HAP-1 (cell line): ENCODE data around the gene RNF39.
"Not testable (repeated sequence)": the region's sequence is repeated elsewhere in the genome, so short reads cannot be mapped to it uniquely, and the experiment has no call there.

Experiments used
- DNase-seq, 2 experiments: peaks; one replicate each; pipeline ENCODE4 v3.0.0-alpha.2; 2016 to 2020; ENCODE audit warnings: low spot score in 2 of 2
- H3K27me3 ChIP-seq: fragments of 250-450 bp; sonication (Bioruptor Pico); 2 replicates; pipeline ENCODE4 v1.5.1; 2020; ENCODE audit warnings: low read depth, mild to moderate bottlenecking, moderate library complexity
- H3K36me3 ChIP-seq: fragments of 250-450 bp; sonication (Bioruptor Pico); replicated peaks from 2 replicates; pipeline ENCODE4 v1.5.1; 2020; ENCODE audit warnings: mild to moderate bottlenecking
- H3K4me1 ChIP-seq: fragments of 250-450 bp; sonication (Bioruptor Pico); 2 replicates; pipeline ENCODE4 v1.5.1; 2020; ENCODE audit warnings: mild to moderate bottlenecking
- H3K4me3 ChIP-seq: fragments of 250-450 bp; sonication (Bioruptor Pico); 2 replicates; pipeline ENCODE4 v1.5.1; 2020; ENCODE audit warnings: mild to moderate bottlenecking, moderate library complexity
- H3K9me3 ChIP-seq: fragments of 250-450 bp; sonication (Bioruptor Pico); 2 replicates; pipeline ENCODE4 v1.5.1; 2020; ENCODE audit warnings: mild to moderate bottlenecking, moderate library complexity
- in situ Hi-C: fragments of 300-500 bp; cut with MboI; formaldehyde crosslinking; loops from 3 replicates; pipeline ENCODE4 v1.14.3; 2020; ENCODE audit warnings: low sequenced_read_pairs, inconsistent platforms, mixed read lengths

RNF39 gene

GRCh38 chr6:30075094-30075789 lies at the start of gene RNF39:
Gene RNF39, minus strand, starts transcription at chr6:30075769. Its CDS starts 184 bp downstream, at chr6:30075585.
- in situ Hi-C loops, result no loop called here
- no peaks in the 10 kb centered on the region for H3K9me3 ChIP-seq
- H3K27me3 ChIP-seq, result peaks cover 21% of the 10 kb centered on the region
- H3K4me3 ChIP-seq, result no peak within 1 kb of the TSS
- H3K4me1 ChIP-seq, result no peaks in the 10 kb centered on the region; the same call in 1 of the 2 replicates
- no peak for DNase-seq
- H3K36me3 ChIP-seq, result no peaks in the 10 kb centered on the region

GRCh38 chr6:30122515-30122914 lies 46.9 kb upstream of the RNF39 start:
- Histone ChIP-seq H3K9me3 (no peaks in the 10 kb centered on the region), H3K4me1 (no peaks in the 10 kb centered on the region), H3K36me3 (no peaks in the 10 kb centered on the region), H3K4me3 (no peak overlapping the region), H3K27me3 (no peaks in the 10 kb centered on the region)
- DNase-seq, result no peak
- in situ Hi-C loops, result no loop called here

GRCh38 chr6:30121446-30122366 lies 46.1 kb upstream of the RNF39 start:
- Histone ChIP-seq H3K9me3 (no peaks in the 10 kb centered on the region), H3K4me1 (no peaks in the 10 kb centered on the region), H3K36me3 (no peaks in the 10 kb centered on the region), H3K4me3 (no peak overlapping the region), H3K27me3 (no peaks in the 10 kb centered on the region)
- in situ Hi-C loops, result no loop called here
- no peak for DNase-seq

GRCh38 chr6:30118691-30119090 lies 43.1 kb upstream of the RNF39 start:
- H3K27me3 ChIP-seq, in situ Hi-C loops, H3K9me3 ChIP-seq, H3K4me3 ChIP-seq, H3K4me1 ChIP-seq, DNase-seq, H3K36me3 ChIP-seq: not testable (repeated sequence)

GRCh38 chr6:30116724-30117123 lies 41.2 kb upstream of the RNF39 start:
- no peaks in the 10 kb centered on the region for H3K9me3 ChIP-seq
- H3K27me3 ChIP-seq, result peaks cover 27% of the 10 kb centered on the region
- H3K4me3 ChIP-seq, result no peak overlapping the region
- DNase-seq, result no peak
- no peaks in the 10 kb centered on the region for H3K36me3 ChIP-seq
- in situ Hi-C loops, result no loop called here
- no peaks in the 10 kb centered on the region for H3K4me1 ChIP-seq

GRCh38 chr6:30113841-30114240 lies 38.3 kb upstream of the RNF39 start:
- H3K9me3 ChIP-seq, result no peaks in the 10 kb centered on the region
- H3K36me3 ChIP-seq, result no peaks in the 10 kb centered on the region
- no peak for DNase-seq
- no peak overlapping the region for H3K4me3 ChIP-seq
- no peaks in the 10 kb centered on the region for H3K4me1 ChIP-seq
- in situ Hi-C loops, result no loop called here
- peaks cover 32% of the 10 kb centered on the region for H3K27me3 ChIP-seq

GRCh38 chr6:30113003-30113759 lies 37.6 kb upstream of the RNF39 start, which contains the start of gene TRIM31:
Gene TRIM31, minus strand, starts transcription at chr6:30113090. Its CDS starts 285 bp downstream, at chr6:30112805.
- Histone ChIP-seq H3K4me1 (no peaks in the 10 kb centered on the region), H3K36me3 (no peaks in the 10 kb centered on the region), H3K9me3 (no peaks in the 10 kb centered on the region), H3K27me3 (peaks cover 32% of the 10 kb centered on the region), H3K4me3 (no peak within 1 kb of the TSS)
- in situ Hi-C loops, result no loop called here
- DNase-seq, result no peak

GRCh38 chr6:30112402-30112994 lies 36.9 kb upstream of the RNF39 start:
- Histone ChIP-seq H3K4me3 (no peak overlapping the region), H3K4me1 (no peaks in the 10 kb centered on the region), H3K9me3 (no peaks in the 10 kb centered on the region), H3K36me3 (no peaks in the 10 kb centered on the region), H3K27me3 (peaks cover 32% of the 10 kb centered on the region)
- in situ Hi-C loops, result no loop called here
- no peak for DNase-seq

GRCh38 chr6:30111266-30111856 lies 35.8 kb upstream of the RNF39 start:
- in situ Hi-C loops, result no loop called here
- peaks cover 32% of the 10 kb centered on the region for H3K27me3 ChIP-seq
- DNase-seq, result no peak
- H3K9me3 ChIP-seq, result no peaks in the 10 kb centered on the region
- no peaks in the 10 kb centered on the region for H3K4me1 ChIP-seq
- H3K36me3 ChIP-seq, result no peaks in the 10 kb centered on the region
- no peak overlapping the region for H3K4me3 ChIP-seq

- in situ Hi-C loops, result no loop called here
- Histone ChIP-seq H3K27me3 (no peaks in the 10 kb centered on the region; the same call in 1 of the 2 replicates), H3K4me1 (peaks cover 24% of the 10 kb centered on the region), H3K9me3 (no peaks in the 10 kb centered on the region), H3K4me3 (no peak overlapping the region), H3K36me3 (no peaks in the 10 kb centered on the region)
- no peak for DNase-seq
These were observed 29.1 kb upstream of the RNF39 start for GRCh38 chr6:30104661-30105060.

- peaks cover 24% of the 10 kb centered on the region for H3K4me1 ChIP-seq
- H3K36me3 ChIP-seq, result no peaks in the 10 kb centered on the region
- in situ Hi-C loops, result no loop called here
- no peaks in the 10 kb centered on the region for H3K27me3 ChIP-seq
- no peak overlapping the region for H3K4me3 ChIP-seq
- H3K9me3 ChIP-seq, result no peaks in the 10 kb centered on the region
- DNase-seq, result no peak
These were observed 28.3 kb upstream of the RNF39 start for GRCh38 chr6:30103872-30104179.

- no peaks in the 10 kb centered on the region for H3K27me3 ChIP-seq
- H3K9me3 ChIP-seq, result no peaks in the 10 kb centered on the region
- DNase-seq, result peak; percentile 76 to 90
- no peaks in the 10 kb centered on the region for H3K36me3 ChIP-seq
- in situ Hi-C loops, result no loop called here
- H3K4me1 ChIP-seq, result peaks cover 24% of the 10 kb centered on the region
- H3K4me3 ChIP-seq, result peak overlapping the region; percentile 10
These were observed 27.7 kb upstream of the RNF39 start for GRCh38 chr6:30102970-30103871.
